MCF 10A (cell line): ENCODE measurements around the gene D2HGDH. TPM values are rescaled to one million over a fixed set of nuclear protein-coding genes. Genes with fewer than 3 reads are reported as not detected.

Experiments used
- BruUV-seq: library from RNA; stranded (reverse); fragments of 400-500 nt; replicated peaks from 2 replicates; lab custom pipeline; 2021; lab: Mats Ljungman, UMichigan
- CTCF ChIA-PET: fragments of 300-600 bp; sonication (Branson Sonifier 250); formaldehyde crosslinking; extraction: SDS; loops from one replicate; lab custom pipeline; 2021; ENCODE audit warnings: antibody characterized with exemption, inconsistent platforms; lab: Yijun Ruan, JAX
- POLR2A ChIA-PET: fragments of 300-600, 350-650 bp; sonication (Branson Sonifier 250); formaldehyde crosslinking; extraction: SDS; loops from one replicate; lab custom pipeline; 2020; ENCODE audit warnings: antibody characterized with exemption, inconsistent platforms; lab: Yijun Ruan, JAX
- DNase-seq: peaks from one replicate; pipeline ENCODE4 v3.0.0-alpha.2; 2018; ENCODE audit not compliant: unreplicated experiment
- H3K27ac Mint-ChIP-seq: one replicate; pipeline ENCODE4 v1.8.0; 2022; ENCODE audit warnings: mild to moderate bottlenecking, low read depth, mixed read lengths; ENCODE audit not compliant: unreplicated experiment
- H3K27me3 Mint-ChIP-seq: one replicate; pipeline ENCODE4 v1.8.0; 2022; ENCODE audit warnings: mixed read lengths; ENCODE audit not compliant: insufficient read depth, unreplicated experiment
- H3K36me3 Mint-ChIP-seq: one replicate; pipeline ENCODE4 v1.8.0; 2022; ENCODE audit warnings: mild to moderate bottlenecking, moderate library complexity, mixed read lengths; ENCODE audit not compliant: insufficient read depth, unreplicated experiment
- H3K4me1 Mint-ChIP-seq: one replicate; pipeline ENCODE4 v1.8.0; 2022; ENCODE audit warnings: mixed read lengths; ENCODE audit not compliant: insufficient read depth, unreplicated experiment
- H3K4me3 Mint-ChIP-seq: one replicate; pipeline ENCODE4 v1.8.0; 2022; ENCODE audit warnings: mild to moderate bottlenecking, moderate library complexity, mixed read lengths; ENCODE audit not compliant: unreplicated experiment
- H3K9me3 Mint-ChIP-seq: one replicate; pipeline ENCODE4 v1.8.0; 2022; ENCODE audit warnings: mixed read lengths; ENCODE audit not compliant: unreplicated experiment
- CTCF ChIP-seq: fragments of 200-600 bp; IDR thresholded peaks from one replicate; pipeline ENCODE4 v1.8.0; 2022; ENCODE audit warnings: antibody characterized with exemption, mild to moderate bottlenecking; ENCODE audit not compliant: unreplicated experiment
- intact Hi-C: fragments of 100-400 bp; cut with micrococcal nuclease; formaldehyde crosslinking; loops from 2 replicates; pipeline ENCODE4 v1.14.1; 2022
- total RNA-seq: library from RNA; stranded (reverse); gene quantifications from 2 replicates; pipeline ENCODE4 v1.2.3, GENCODE V29; 2022

The D2HGDH gene
- total RNA-seq, 1 experiment from 2014 or later: 41.5 TPM

- H3K27me3 Mint-ChIP-seq: peaks cover 56% of the 10 kb centered on the region
- intact Hi-C loops: no loop called here
- H3K4me1 Mint-ChIP-seq: peaks cover 6% of the 10 kb centered on the region
- no peak for DNase-seq
- no peaks in the 10 kb centered on the region for H3K9me3 Mint-ChIP-seq
- ChIA-PET CTCF (interaction anchor here (1.2 kb wide), 1 partner anchor 75 kb away, joined by 3 read pairs; no protein-coding TSS in a partner anchor), POLR2A (no interaction called here)
- H3K36me3 Mint-ChIP-seq: peaks cover 6% of the 10 kb centered on the region
- no peak overlapping the region for H3K27ac Mint-ChIP-seq
- no TSS peak for BruUV-seq
- no peak overlapping the region for H3K4me3 Mint-ChIP-seq
- no peak for TF ChIP-seq CTCF
Observed at GRCh38 chr2:241794250-241794823, 59.9 kb downstream of the D2HGDH start.

GRCh38 chr2:241795021-241795999 lies 60.9 kb downstream of the D2HGDH start:
- H3K9me3 Mint-ChIP-seq: no peaks in the 10 kb centered on the region
- no peak overlapping the region for H3K27ac Mint-ChIP-seq
- TF ChIP-seq CTCF: no peak
- intact Hi-C loops: no loop called here
- H3K36me3 Mint-ChIP-seq: peaks cover 6% of the 10 kb centered on the region
- no TSS peak for BruUV-seq
- peaks cover 6% of the 10 kb centered on the region for H3K4me1 Mint-ChIP-seq
- H3K27me3 Mint-ChIP-seq: peaks cover 53% of the 10 kb centered on the region
- H3K4me3 Mint-ChIP-seq: no peak overlapping the region
- ChIA-PET POLR2A (no interaction called here), CTCF (interaction anchor here (0.6 kb wide), 1 partner anchor 167 kb away, joined by 4 read pairs; no protein-coding TSS in a partner anchor)
- no peak for DNase-seq

GRCh38 chr2:241796209-241796608 lies 61.8 kb downstream of the D2HGDH start:
- CTCF ChIA-PET: interaction anchor here (0.6 kb wide), 1 partner anchor 167 kb away, joined by 4 read pairs; no protein-coding TSS in a partner anchor
- H3K27ac Mint-ChIP-seq: no peak overlapping the region

More at GRCh38 chr2:241796209-241796608, 61.8 kb downstream of the D2HGDH start:
- no peak for DNase-seq
- no TSS peak for BruUV-seq
- intact Hi-C loops: no loop called here
- TF ChIP-seq CTCF: no peak
- no peak overlapping the region for H3K4me3 Mint-ChIP-seq
- peaks cover 6% of the 10 kb centered on the region for H3K4me1 Mint-ChIP-seq
- POLR2A ChIA-PET: no interaction called here
- peaks cover 6% of the 10 kb centered on the region for H3K36me3 Mint-ChIP-seq
- peaks cover 44% of the 10 kb centered on the region for H3K27me3 Mint-ChIP-seq
- H3K9me3 Mint-ChIP-seq: no peaks in the 10 kb centered on the region
